PC-3 (cell line): ENCODE measurements around the gene SLC7A5.

ENCODE experiments used
- EZH2phosphoT487 ChIP-seq: fragments of 300-600 bp; sonication (generic); IDR thresholded peaks from 2 replicates; pipeline ENCODE4 v1.6.1; 2018; ENCODE audit warnings: mild to moderate bottlenecking, antibody characterized with exemption, low read length, borderline replicate concordance
- TF ChIP-seq, protein P1 (sequence below): fragments of 300-600 bp; sonication (generic); conservative IDR thresholded peaks from 2 replicates; pipeline ENCODE4 v1.5.1; 2017; ENCODE audit warnings: antibody characterized with exemption, low read depth, mild to moderate bottlenecking, low read length

DNA sequence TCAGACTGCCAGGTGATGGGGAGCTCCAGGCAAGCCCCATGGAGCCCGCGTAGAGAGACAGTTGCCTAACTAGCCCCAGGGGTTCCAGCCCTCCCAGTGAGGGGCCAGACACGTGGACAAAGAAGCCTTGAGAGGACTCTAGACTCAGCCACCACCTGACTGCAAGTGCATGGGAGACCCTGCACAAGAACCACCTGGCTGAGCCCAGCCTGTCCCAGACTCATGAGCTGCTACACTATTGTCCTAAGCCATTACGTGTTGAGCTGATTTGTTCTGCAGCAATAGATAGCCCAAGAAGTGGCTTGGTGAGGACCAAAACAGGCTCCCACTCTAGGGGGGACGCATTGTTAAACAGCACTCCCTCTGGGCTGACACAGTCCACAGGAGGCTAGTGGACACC lies 65.9 kb downstream of the SLC7A5 start:
- TF ChIP-seq EZH2phosphoT487, result no peak
- TF ChIP-seq, protein P1, sequence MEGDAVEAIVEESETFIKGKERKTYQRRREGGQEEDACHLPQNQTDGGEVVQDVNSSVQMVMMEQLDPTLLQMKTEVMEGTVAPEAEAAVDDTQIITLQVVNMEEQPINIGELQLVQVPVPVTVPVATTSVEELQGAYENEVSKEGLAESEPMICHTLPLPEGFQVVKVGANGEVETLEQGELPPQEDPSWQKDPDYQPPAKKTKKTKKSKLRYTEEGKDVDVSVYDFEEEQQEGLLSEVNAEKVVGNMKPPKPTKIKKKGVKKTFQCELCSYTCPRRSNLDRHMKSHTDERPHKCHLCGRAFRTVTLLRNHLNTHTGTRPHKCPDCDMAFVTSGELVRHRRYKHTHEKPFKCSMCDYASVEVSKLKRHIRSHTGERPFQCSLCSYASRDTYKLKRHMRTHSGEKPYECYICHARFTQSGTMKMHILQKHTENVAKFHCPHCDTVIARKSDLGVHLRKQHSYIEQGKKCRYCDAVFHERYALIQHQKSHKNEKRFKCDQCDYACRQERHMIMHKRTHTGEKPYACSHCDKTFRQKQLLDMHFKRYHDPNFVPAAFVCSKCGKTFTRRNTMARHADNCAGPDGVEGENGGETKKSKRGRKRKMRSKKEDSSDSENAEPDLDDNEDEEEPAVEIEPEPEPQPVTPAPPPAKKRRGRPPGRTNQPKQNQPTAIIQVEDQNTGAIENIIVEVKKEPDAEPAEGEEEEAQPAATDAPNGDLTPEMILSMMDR, result no peak
